Mesendoderm (in vitro differentiated cells): Measurements from ENCODE around the gene FAM200B.

ENCODE experiments used
- DNase-seq: peaks from one replicate; pipeline ENCODE4 v3.0.0; 2013
- H2AK5ac ChIP-seq: 2 replicates; pipeline ENCODE4 v1.6.1; 2013; ENCODE audit warnings: low read length, inconsistent platforms
- H2BK120ac ChIP-seq: 2 replicates; pipeline ENCODE4 v1.6.1; 2013; ENCODE audit warnings: low read depth, mild to moderate bottlenecking, low read length, moderate library complexity, mixed read lengths
- H2BK15ac ChIP-seq: replicated peaks from 2 replicates; pipeline ENCODE4 v1.6.1; 2013; ENCODE audit warnings: low read depth, mild to moderate bottlenecking, moderate library complexity
- H2BK5ac ChIP-seq: 2 replicates; pipeline ENCODE4 v1.6.1; 2013; ENCODE audit warnings: low read length, inconsistent platforms
- H3K18ac ChIP-seq: 2 replicates; pipeline ENCODE4 v1.6.1; 2013; ENCODE audit warnings: mild to moderate bottlenecking, low read length, mixed read lengths
- H3K23ac ChIP-seq: one replicate; pipeline ENCODE4 v1.6.1; 2013; ENCODE audit warnings: low read length
- H3K27ac ChIP-seq: 2 replicates; pipeline ENCODE4 v1.5.1; 2013; ENCODE audit warnings: low read depth, mild to moderate bottlenecking, inconsistent platforms, low read length, moderate library complexity
- H3K27me3 ChIP-seq: 2 replicates; pipeline ENCODE4 v1.6.1; 2013; ENCODE audit warnings: low read length, control low read depth, mild to moderate bottlenecking, inconsistent platforms; ENCODE audit not compliant: insufficient read depth, poor library complexity
- H3K36me3 ChIP-seq: 2 replicates; pipeline ENCODE4 v1.6.1; 2013; ENCODE audit warnings: low read length, inconsistent platforms; ENCODE audit not compliant: control insufficient read depth, insufficient read depth
- H3K4ac ChIP-seq: one replicate; pipeline ENCODE4 v1.6.1; 2013; ENCODE audit warnings: low read depth, mild to moderate bottlenecking, low read length, moderate library complexity
- H3K4me1 ChIP-seq: 2 replicates; pipeline ENCODE4 v1.6.1; 2013; ENCODE audit warnings: low read depth, low read length, inconsistent platforms; ENCODE audit not compliant: control insufficient read depth
- H3K4me2 ChIP-seq: 2 replicates; pipeline ENCODE4 v1.6.1; 2013; ENCODE audit warnings: low read length
- H3K4me3 ChIP-seq: 2 replicates; pipeline ENCODE4 v1.5.1; 2013; ENCODE audit warnings: mild to moderate bottlenecking, low read length
- H3K56ac ChIP-seq: one replicate; pipeline ENCODE4 v1.6.1; 2013; ENCODE audit warnings: low read length
- H3K79me1 ChIP-seq: 2 replicates; pipeline ENCODE4 v1.6.1; 2013; ENCODE audit warnings: low read length, inconsistent platforms
- H3K79me2 ChIP-seq: 2 replicates; pipeline ENCODE4 v1.6.1; 2013; ENCODE audit warnings: mild to moderate bottlenecking, low read length; ENCODE audit not compliant: control insufficient read depth, insufficient read depth
- H3K9ac ChIP-seq: 2 replicates; pipeline ENCODE4 v1.6.1; 2013; ENCODE audit warnings: low read length, inconsistent platforms
- H4K5ac ChIP-seq: one replicate; pipeline ENCODE4 v1.6.1; 2013; ENCODE audit warnings: low read length
- H4K8ac ChIP-seq: one replicate; pipeline ENCODE4 v1.6.1; 2013; ENCODE audit warnings: low read depth, mild to moderate bottlenecking, control low read depth, low read length, moderate library complexity
- WGBS: extraction: QIAGEN DNeasy Blood & Tissue Kit; methylation state at CpG from one replicate; pipeline ENCODE4 v1.1.7; 2013; ENCODE audit warnings: low lambda C conversion rate, missing lambda C conversion rate; ENCODE audit not compliant: insufficient coverage; ENCODE audit errors: extremely low coverage; 5-methylcytosine and 5-hydroxymethylcytosine counted together

Gene FAM200B

GRCh38 chr4:15658781-15659180 is 22.8 kb upstream of the FAM200B start:
- Histone ChIP-seq H3K79me1 (no peaks in the 10 kb centered on the region), H2BK15ac (no peak overlapping the region), H4K5ac (no peak overlapping the region), H2AK5ac (no peak overlapping the region), H3K4me1 (peaks cover 5% of the 10 kb centered on the region), H3K4ac (no peak overlapping the region), H2BK120ac (no peak overlapping the region), H3K27ac (no peak overlapping the region), H3K27me3 (no peaks in the 10 kb centered on the region), H3K9ac (no peak overlapping the region), H3K18ac (no peak overlapping the region), H2BK5ac (no peak overlapping the region), H3K4me3 (no peak overlapping the region), H3K79me2 (peaks cover 5% of the 10 kb centered on the region), H3K23ac (no peak overlapping the region), H3K36me3 (no peaks in the 10 kb centered on the region), H3K4me2 (no peak overlapping the region), H3K56ac (no peak overlapping the region), H4K8ac (no peak overlapping the region)
- WGBS, result no CpG with 5 or more reads among the region's 2 CpGs
- DNase-seq, result no peak

GRCh38 chr4:15659768-15660570 is 21.7 kb upstream of the FAM200B start:
- WGBS, result no CpG with 5 or more reads among the region's 5 CpGs
- H4K8ac ChIP-seq, result no peak overlapping the region
- no peak overlapping the region for H2AK5ac ChIP-seq
- H3K23ac ChIP-seq, result no peak overlapping the region
- H3K4me1 ChIP-seq, result peaks cover 5% of the 10 kb centered on the region
- no peaks in the 10 kb centered on the region for H3K79me2 ChIP-seq
- H4K5ac ChIP-seq, result no peak overlapping the region
- H3K36me3 ChIP-seq, result no peaks in the 10 kb centered on the region
- no peaks in the 10 kb centered on the region for H3K79me1 ChIP-seq
- H2BK15ac ChIP-seq, result no peak overlapping the region
- no peak overlapping the region for H2BK120ac ChIP-seq
- DNase-seq, result no peak
- no peak overlapping the region for H3K56ac ChIP-seq
- no peak overlapping the region for H3K18ac ChIP-seq
- no peak overlapping the region for H2BK5ac ChIP-seq
- no peaks in the 10 kb centered on the region for H3K27me3 ChIP-seq
- no peak overlapping the region for H3K4me2 ChIP-seq
- no peak overlapping the region for H3K27ac ChIP-seq
- H3K4ac ChIP-seq, result no peak overlapping the region
- H3K9ac ChIP-seq, result no peak overlapping the region
- H3K4me3 ChIP-seq, result no peak overlapping the region

GRCh38 chr4:15665753-15666365 is 15.8 kb upstream of the FAM200B start:
- Histone ChIP-seq H2AK5ac (no peak overlapping the region), H3K4ac (no peak overlapping the region), H3K4me2 (no peak overlapping the region), H3K56ac (no peak overlapping the region), H3K23ac (no peak overlapping the region), H3K4me1 (no peaks in the 10 kb centered on the region), H3K4me3 (no peak overlapping the region), H2BK15ac (no peak overlapping the region), H3K18ac (no peak overlapping the region), H3K79me2 (no peaks in the 10 kb centered on the region), H4K5ac (no peak overlapping the region), H2BK120ac (no peak overlapping the region), H3K27ac (no peak overlapping the region), H3K9ac (no peak overlapping the region), H2BK5ac (no peak overlapping the region), H3K36me3 (peaks cover 1% of the 10 kb centered on the region), H3K79me1 (peaks cover 1% of the 10 kb centered on the region), H4K8ac (no peak overlapping the region), H3K27me3 (no peaks in the 10 kb centered on the region)
- WGBS, result no CpG with 5 or more reads among the region's 3 CpGs
- no peak for DNase-seq

- Histone ChIP-seq H3K56ac (no peak overlapping the region), H3K27me3 (no peaks in the 10 kb centered on the region), H3K79me2 (no peaks in the 10 kb centered on the region), H3K27ac (no peak overlapping the region), H3K9ac (no peak overlapping the region), H3K4me3 (no peak overlapping the region), H3K18ac (no peak overlapping the region), H2BK5ac (no peak overlapping the region), H2BK120ac (no peak overlapping the region), H3K4ac (no peak overlapping the region), H3K36me3 (peaks cover 1% of the 10 kb centered on the region), H4K5ac (no peak overlapping the region), H4K8ac (no peak overlapping the region), H3K23ac (no peak overlapping the region), H3K4me2 (no peak overlapping the region), H2AK5ac (no peak overlapping the region), H3K79me1 (peaks cover 1% of the 10 kb centered on the region), H3K4me1 (no peaks in the 10 kb centered on the region), H2BK15ac (no peak overlapping the region)
- WGBS, result 100% methylated on average over 1 of the region's 4 CpGs
- DNase-seq, result no peak
Measured at GRCh38 chr4:15667006-15667405, 14.6 kb upstream of the FAM200B start.

GRCh38 chr4:15668566-15669435 is 12.8 kb upstream of the FAM200B start:
- no peak overlapping the region for H3K18ac ChIP-seq
- H4K8ac ChIP-seq, result no peak overlapping the region
- H3K4me2 ChIP-seq, result no peak overlapping the region
- H3K23ac ChIP-seq, result no peak overlapping the region
- H2BK15ac ChIP-seq, result no peak overlapping the region
- no peaks in the 10 kb centered on the region for H3K4me1 ChIP-seq
- no peak overlapping the region for H3K4me3 ChIP-seq
- H3K9ac ChIP-seq, result no peak overlapping the region
- no peak overlapping the region for H3K4ac ChIP-seq
- H3K27ac ChIP-seq, result no peak overlapping the region
- H3K56ac ChIP-seq, result no peak overlapping the region
- H2BK120ac ChIP-seq, result no peak overlapping the region
- no CpG with 5 or more reads among the region's 1 CpG for WGBS
- peaks cover 5% of the 10 kb centered on the region for H3K79me2 ChIP-seq
- no peak overlapping the region for H4K5ac ChIP-seq
- peaks cover 5% of the 10 kb centered on the region for H3K79me1 ChIP-seq
- H3K27me3 ChIP-seq, result no peaks in the 10 kb centered on the region
- H2BK5ac ChIP-seq, result no peak overlapping the region
- DNase-seq, result no peak
- no peak overlapping the region for H2AK5ac ChIP-seq
- peaks cover 1% of the 10 kb centered on the region for H3K36me3 ChIP-seq
